Activated T-cell treated with anti-CD3 and anti-CD28 coated beads, Interleukin-2, amount 50 U/mL, for 24 hours (primary cell): Measurements from ENCODE around the gene PITX2.

Experiments
- DNase-seq: peaks from one replicate; pipeline ENCODE4 v3.0.0-alpha.2; 2020
- H3K27ac Mint-ChIP-seq: 2 replicates; pipeline ENCODE4 v1.8.0; 2020; ENCODE audit warnings: mild to moderate bottlenecking, mixed read lengths
- H3K27me3 Mint-ChIP-seq: 2 replicates; pipeline ENCODE4 v1.8.0; 2020; ENCODE audit warnings: mixed read lengths
- H3K36me3 Mint-ChIP-seq: 2 replicates; pipeline ENCODE4 v1.8.0; 2020; ENCODE audit warnings: low read depth, mixed read lengths
- H3K4me1 Mint-ChIP-seq: 2 replicates; pipeline ENCODE4 v1.8.0; 2020; ENCODE audit warnings: low read depth, mixed read lengths
- H3K4me3 Mint-ChIP-seq: 2 replicates; pipeline ENCODE4 v1.8.0; 2020; ENCODE audit warnings: mild to moderate bottlenecking, moderate library complexity, mixed read lengths
- H3K9me3 Mint-ChIP-seq: 2 replicates; pipeline ENCODE4 v1.8.0; 2020; ENCODE audit warnings: mixed read lengths

PITX2 gene

GRCh38 chr4:110620691-110621327 is 2.1 kb downstream of the PITX2 start:
- Mint-ChIP-seq H3K4me1 (peaks cover 56% of the 10 kb centered on the region), H3K27ac (no peak overlapping the region), H3K36me3 (no peaks in the 10 kb centered on the region), H3K27me3 (peaks cover 98% of the 10 kb centered on the region), H3K4me3 (peak overlapping the region; percentile 67), H3K9me3 (no peaks in the 10 kb centered on the region)
- no peak for DNase-seq

- Mint-ChIP-seq H3K4me1 (peaks cover 58% of the 10 kb centered on the region), H3K36me3 (no peaks in the 10 kb centered on the region), H3K4me3 (no peak overlapping the region), H3K9me3 (no peaks in the 10 kb centered on the region), H3K27ac (no peak overlapping the region), H3K27me3 (peaks cover 98% of the 10 kb centered on the region)
- DNase-seq, result no peak
Measured at GRCh38 chr4:110620322-110620690, 2.6 kb downstream of the PITX2 start.

- no peaks in the 10 kb centered on the region for H3K9me3 Mint-ChIP-seq
- peaks cover 97% of the 10 kb centered on the region for H3K27me3 Mint-ChIP-seq
- peak overlapping the region; percentile 39 for H3K4me3 Mint-ChIP-seq
- no peaks in the 10 kb centered on the region for H3K36me3 Mint-ChIP-seq
- DNase-seq, result no peak
- peaks cover 61% of the 10 kb centered on the region for H3K4me1 Mint-ChIP-seq
- no peak overlapping the region for H3K27ac Mint-ChIP-seq
Measured at GRCh38 chr4:110619463-110620247, 3.2 kb downstream of the PITX2 start.

GRCh38 chr4:110618581-110619462 is 4.1 kb downstream of the PITX2 start:
- Mint-ChIP-seq H3K27me3 (peaks cover 96% of the 10 kb centered on the region), H3K4me3 (no peak overlapping the region), H3K36me3 (no peaks in the 10 kb centered on the region), H3K27ac (peak overlapping the region; percentile 29), H3K4me1 (peaks cover 61% of the 10 kb centered on the region), H3K9me3 (no peaks in the 10 kb centered on the region)
- no peak for DNase-seq

GRCh38 chr4:110617646-110618580 is 5.0 kb downstream of the PITX2 start:
- DNase-seq, result no peak
- Mint-ChIP-seq H3K9me3 (no peaks in the 10 kb centered on the region), H3K36me3 (no peaks in the 10 kb centered on the region), H3K27ac (no peak overlapping the region), H3K4me3 (no peak overlapping the region), H3K4me1 (peaks cover 53% of the 10 kb centered on the region), H3K27me3 (peaks cover 96% of the 10 kb centered on the region)

GRCh38 chr4:110617075-110617640 is 5.7 kb downstream of the PITX2 start:
- Mint-ChIP-seq H3K4me3 (no peak overlapping the region), H3K4me1 (peaks cover 49% of the 10 kb centered on the region), H3K27me3 (peaks cover 96% of the 10 kb centered on the region), H3K9me3 (no peaks in the 10 kb centered on the region), H3K27ac (no peak overlapping the region), H3K36me3 (no peaks in the 10 kb centered on the region)
- DNase-seq, result no peak

- Mint-ChIP-seq H3K27me3 (peaks cover 96% of the 10 kb centered on the region), H3K4me3 (no peak overlapping the region), H3K36me3 (no peaks in the 10 kb centered on the region), H3K27ac (no peak overlapping the region), H3K4me1 (peaks cover 44% of the 10 kb centered on the region), H3K9me3 (no peaks in the 10 kb centered on the region)
- DNase-seq, result no peak
Measured at GRCh38 chr4:110616238-110617074, 6.4 kb downstream of the PITX2 start.

- H3K36me3 Mint-ChIP-seq, result no peaks in the 10 kb centered on the region
- no peak overlapping the region for H3K27ac Mint-ChIP-seq
Measured at GRCh38 chr4:110615353-110616237, 7.3 kb downstream of the PITX2 start.

GRCh38 chr4:110614976-110615352 is 7.9 kb downstream of the PITX2 start:
- DNase-seq, result no peak
- Mint-ChIP-seq H3K4me3 (no peak overlapping the region), H3K27me3 (peaks cover 93% of the 10 kb centered on the region), H3K36me3 (no peaks in the 10 kb centered on the region), H3K9me3 (no peaks in the 10 kb centered on the region), H3K27ac (no peak overlapping the region), H3K4me1 (peaks cover 37% of the 10 kb centered on the region)

More at GRCh38 chr4:110615353-110616237, 7.3 kb downstream of the PITX2 start:
- no peak for DNase-seq
- Mint-ChIP-seq H3K4me3 (no peak overlapping the region), H3K9me3 (no peaks in the 10 kb centered on the region), H3K4me1 (peaks cover 40% of the 10 kb centered on the region), H3K27me3 (peaks cover 94% of the 10 kb centered on the region)

- H3K4me1 Mint-ChIP-seq, result peaks cover 32% of the 10 kb centered on the region
- H3K27ac Mint-ChIP-seq, result no peak overlapping the region
- H3K4me3 Mint-ChIP-seq, result no peak overlapping the region
- no peaks in the 10 kb centered on the region for H3K36me3 Mint-ChIP-seq
- no peak for DNase-seq
- peaks cover 92% of the 10 kb centered on the region for H3K27me3 Mint-ChIP-seq
- no peaks in the 10 kb centered on the region for H3K9me3 Mint-ChIP-seq
Measured at GRCh38 chr4:110614173-110614963, 8.5 kb downstream of the PITX2 start.

- no peaks in the 10 kb centered on the region for H3K36me3 Mint-ChIP-seq
- no peak overlapping the region for H3K4me3 Mint-ChIP-seq
- no peak overlapping the region for H3K27ac Mint-ChIP-seq
- DNase-seq, result no peak
- H3K9me3 Mint-ChIP-seq, result no peaks in the 10 kb centered on the region
- H3K27me3 Mint-ChIP-seq, result peaks cover 92% of the 10 kb centered on the region
- H3K4me1 Mint-ChIP-seq, result peaks cover 30% of the 10 kb centered on the region
Measured at GRCh38 chr4:110613745-110614144, 9.1 kb downstream of the PITX2 start.
